ENCODE results near the gene BMP8A.
"Not testable (repeated sequence)": the region's sequence is repeated elsewhere in the genome, so short reads cannot be mapped to it uniquely, and the experiment has no call there.

BMP8A gene

GRCh38 chr1:39462074-39462473, 29.4 kb upstream of the BMP8A start:
- peaks cover 98% of the 10 kb centered on the region for H3K36me3 ChIP-seq (ENCODE audit: control insufficient read depth, insufficient read depth, low read length)
- 86 to 100% methylated on average over 1 of the region's 1 CpG for WGBS, 2 experiments (ENCODE audit: insufficient coverage in 2 of 2)
- H3K9me3 ChIP-seq (ENCODE audit: control insufficient read depth, low read length), result no peaks in the 10 kb centered on the region
- no peak overlapping the region for H3K27ac ChIP-seq (ENCODE audit: low read depth, low read length, severe bottlenecking)
- H3K4me1 ChIP-seq (ENCODE audit: control insufficient read depth, insufficient read depth, low read length, poor library complexity, severe bottlenecking), result no peaks in the 10 kb centered on the region
- H3K4me3 ChIP-seq (ENCODE audit: extremely low read depth, insufficient read depth, low read length, poor library complexity, severe bottlenecking), result no peak overlapping the region

GRCh38 chr1:39466413-39467107, 24.9 kb upstream of the BMP8A start:
- Histone ChIP-seq H3K4me1 (ENCODE audit: control insufficient read depth, insufficient read depth, low read length, poor library complexity, severe bottlenecking) (no peaks in the 10 kb centered on the region), H3K4me3 (ENCODE audit: extremely low read depth, insufficient read depth, low read length, poor library complexity, severe bottlenecking) (no peak overlapping the region), H3K27ac (ENCODE audit: low read depth, low read length, severe bottlenecking) (no peak overlapping the region), H3K36me3 (ENCODE audit: control insufficient read depth, insufficient read depth, low read length) (peaks cover 93% of the 10 kb centered on the region), H3K9me3 (ENCODE audit: control insufficient read depth, low read length) (no peaks in the 10 kb centered on the region)
- WGBS, 2 experiments (ENCODE audit: insufficient coverage in 2 of 2), result 91 to 92% methylated on average over 3 of the region's 3 CpGs

GRCh38 chr1:39467108-39467720, 24.2 kb upstream of the BMP8A start:
- peaks cover 93% of the 10 kb centered on the region for H3K36me3 ChIP-seq (ENCODE audit: control insufficient read depth, insufficient read depth, low read length)
- not testable (repeated sequence) for H3K4me3 ChIP-seq (ENCODE audit: extremely low read depth, insufficient read depth, low read length, poor library complexity, severe bottlenecking); H3K4me1 ChIP-seq (ENCODE audit: control insufficient read depth, insufficient read depth, low read length, poor library complexity, severe bottlenecking); H3K9me3 ChIP-seq (ENCODE audit: control insufficient read depth, low read length); H3K27ac ChIP-seq (ENCODE audit: low read depth, low read length, severe bottlenecking)
- WGBS, 2 experiments (ENCODE audit: insufficient coverage in 2 of 2), result 92 to 93% methylated on average over 4 of the region's 16 CpGs

- WGBS, 2 experiments (ENCODE audit: insufficient coverage in 2 of 2), result 97 to 100% methylated on average over 3 of the region's 3 CpGs
- H3K4me1 ChIP-seq (ENCODE audit: control insufficient read depth, insufficient read depth, low read length, poor library complexity, severe bottlenecking), result no peaks in the 10 kb centered on the region
- peaks cover 93% of the 10 kb centered on the region for H3K36me3 ChIP-seq (ENCODE audit: control insufficient read depth, insufficient read depth, low read length)
- H3K27ac ChIP-seq (ENCODE audit: low read depth, low read length, severe bottlenecking), result no peak overlapping the region
- no peaks in the 10 kb centered on the region for H3K9me3 ChIP-seq (ENCODE audit: control insufficient read depth, low read length)
- no peak overlapping the region for H3K4me3 ChIP-seq (ENCODE audit: extremely low read depth, insufficient read depth, low read length, poor library complexity, severe bottlenecking)
These were observed 22.3 kb upstream of the BMP8A start for GRCh38 chr1:39469150-39469549.

- no peaks in the 10 kb centered on the region for H3K4me1 ChIP-seq (ENCODE audit: control insufficient read depth, insufficient read depth, low read length, poor library complexity, severe bottlenecking)
- H3K36me3 ChIP-seq (ENCODE audit: control insufficient read depth, insufficient read depth, low read length), result peaks cover 93% of the 10 kb centered on the region
- H3K4me3 ChIP-seq (ENCODE audit: extremely low read depth, insufficient read depth, low read length, poor library complexity, severe bottlenecking), result no peak overlapping the region
- H3K9me3 ChIP-seq (ENCODE audit: control insufficient read depth, low read length), result no peaks in the 10 kb centered on the region
- H3K27ac ChIP-seq (ENCODE audit: low read depth, low read length, severe bottlenecking), result no peak overlapping the region
These were observed 21.4 kb upstream of the BMP8A start for GRCh38 chr1:39470040-39470439.

- H3K4me3 ChIP-seq (ENCODE audit: extremely low read depth, insufficient read depth, low read length, poor library complexity, severe bottlenecking), result no peak overlapping the region
- peaks cover 87% of the 10 kb centered on the region for H3K36me3 ChIP-seq (ENCODE audit: control insufficient read depth, insufficient read depth, low read length)
- no peaks in the 10 kb centered on the region for H3K9me3 ChIP-seq (ENCODE audit: control insufficient read depth, low read length)
- 96 to 100% methylated on average over 7 of the region's 7 CpGs for WGBS, 2 experiments (ENCODE audit: insufficient coverage in 2 of 2)
- no peak overlapping the region for H3K27ac ChIP-seq (ENCODE audit: low read depth, low read length, severe bottlenecking)
- H3K4me1 ChIP-seq (ENCODE audit: control insufficient read depth, insufficient read depth, low read length, poor library complexity, severe bottlenecking), result no peaks in the 10 kb centered on the region
These were observed 18.6 kb upstream of the BMP8A start for GRCh38 chr1:39472826-39473225.

- 100% methylated on average over 1 of the region's 4 CpGs; no CpG with 5 or more reads in 1 of the 2 experiments for WGBS, 2 experiments (ENCODE audit: insufficient coverage in 2 of 2)
- Histone ChIP-seq H3K4me1 (ENCODE audit: control insufficient read depth, insufficient read depth, low read length, poor library complexity, severe bottlenecking) (no peaks in the 10 kb centered on the region), H3K9me3 (ENCODE audit: control insufficient read depth, low read length) (no peaks in the 10 kb centered on the region), H3K4me3 (ENCODE audit: extremely low read depth, insufficient read depth, low read length, poor library complexity, severe bottlenecking) (no peak overlapping the region), H3K27ac (ENCODE audit: low read depth, low read length, severe bottlenecking) (no peak overlapping the region), H3K36me3 (ENCODE audit: control insufficient read depth, insufficient read depth, low read length) (peaks cover 85% of the 10 kb centered on the region)
These were observed 18.1 kb upstream of the BMP8A start for GRCh38 chr1:39473324-39473723.

- peaks cover 85% of the 10 kb centered on the region for H3K36me3 ChIP-seq (ENCODE audit: control insufficient read depth, insufficient read depth, low read length)
- 98 to 100% methylated on average over 3 to 4 of the region's 4 CpGs for WGBS, 2 experiments (ENCODE audit: insufficient coverage in 2 of 2)
- H3K27ac ChIP-seq (ENCODE audit: low read depth, low read length, severe bottlenecking), result no peak overlapping the region
- H3K4me1 ChIP-seq (ENCODE audit: control insufficient read depth, insufficient read depth, low read length, poor library complexity, severe bottlenecking), result no peaks in the 10 kb centered on the region
- no peak overlapping the region for H3K4me3 ChIP-seq (ENCODE audit: extremely low read depth, insufficient read depth, low read length, poor library complexity, severe bottlenecking)
- H3K9me3 ChIP-seq (ENCODE audit: control insufficient read depth, low read length), result no peaks in the 10 kb centered on the region
These were observed 16.6 kb upstream of the BMP8A start for GRCh38 chr1:39474810-39475209.

GRCh38 chr1:39475551-39475950, 15.9 kb upstream of the BMP8A start:
- H3K4me3 ChIP-seq (ENCODE audit: extremely low read depth, insufficient read depth, low read length, poor library complexity, severe bottlenecking); H3K4me1 ChIP-seq (ENCODE audit: control insufficient read depth, insufficient read depth, low read length, poor library complexity, severe bottlenecking); H3K27ac ChIP-seq (ENCODE audit: low read depth, low read length, severe bottlenecking); H3K9me3 ChIP-seq (ENCODE audit: control insufficient read depth, low read length): not testable (repeated sequence)
- 86 to 100% methylated on average over 1 of the region's 1 CpG for WGBS, 2 experiments (ENCODE audit: insufficient coverage in 2 of 2)
- H3K36me3 ChIP-seq (ENCODE audit: control insufficient read depth, insufficient read depth, low read length), result peaks cover 85% of the 10 kb centered on the region

GRCh38 chr1:39478126-39478915, 13.1 kb upstream of the BMP8A start:
- no peaks in the 10 kb centered on the region for H3K9me3 ChIP-seq (ENCODE audit: control insufficient read depth, low read length)
- H3K27ac ChIP-seq (ENCODE audit: low read depth, low read length, severe bottlenecking), result no peak overlapping the region
- WGBS, 2 experiments (ENCODE audit: insufficient coverage in 2 of 2), result 95 to 98% methylated on average over 5 of the region's 5 CpGs
- peaks cover 84% of the 10 kb centered on the region for H3K36me3 ChIP-seq (ENCODE audit: control insufficient read depth, insufficient read depth, low read length)
- H3K4me3 ChIP-seq (ENCODE audit: extremely low read depth, insufficient read depth, low read length, poor library complexity, severe bottlenecking), result no peak overlapping the region
- H3K4me1 ChIP-seq (ENCODE audit: control insufficient read depth, insufficient read depth, low read length, poor library complexity, severe bottlenecking), result no peaks in the 10 kb centered on the region

- Histone ChIP-seq H3K36me3 (ENCODE audit: control insufficient read depth, insufficient read depth, low read length) (peaks cover 85% of the 10 kb centered on the region), H3K4me1 (ENCODE audit: control insufficient read depth, insufficient read depth, low read length, poor library complexity, severe bottlenecking) (no peaks in the 10 kb centered on the region), H3K27ac (ENCODE audit: low read depth, low read length, severe bottlenecking) (no peak overlapping the region), H3K4me3 (ENCODE audit: extremely low read depth, insufficient read depth, low read length, poor library complexity, severe bottlenecking) (no peak overlapping the region), H3K9me3 (ENCODE audit: control insufficient read depth, low read length) (no peaks in the 10 kb centered on the region)
- WGBS, 2 experiments (ENCODE audit: insufficient coverage in 2 of 2), result 90 to 92% methylated on average over 5 to 6 of the region's 6 CpGs
These were observed 10.1 kb upstream of the BMP8A start for GRCh38 chr1:39481289-39481688.
